H1 (cell line): Measurements from ENCODE around the gene SCP2. TPM values are rescaled to one million over a fixed set of nuclear protein-coding genes. Genes with fewer than 3 reads are reported as not detected.

Experiments
- SP2 ChIP-seq: IDR thresholded peaks from 2 replicates; pipeline ENCODE4 v1.6.1; 2012; ENCODE audit warnings: mild to moderate bottlenecking, low read length, inconsistent platforms
- TCF12 ChIP-seq: IDR thresholded peaks from 2 replicates; pipeline ENCODE4 v1.6.1; 2011; ENCODE audit warnings: low read depth, mild to moderate bottlenecking, low read length
- polyA plus RNA-seq, 7 experiments: library from polyadenylated mRNA; depleted of rRNA in 3 of 7; stranded (reverse) in 5 of 7; unstranded in 2 of 7; fragments of >200 nt in 5 of 7; fragments of 200-250 nt in 2 of 7; gene quantifications; 1 replicate in 5 of 7; 2 replicates in 1 of 7; 4 replicates in 1 of 7; pipeline versions ENCODE4 v1.2.1 to v1.2.3, GENCODE V29; 2011 to 2013; ENCODE audit warnings: missing spikeins in 2 of 7, mixed read lengths in 2 of 7
- total RNA-seq: library from RNA; stranded (reverse); fragmentation: NEBNext Ultra II Directional; extraction: Animal tissue kit (Norgen Biotek cat#: 25700); gene quantifications from 2 replicates; pipeline ENCODE4 v1.2.1, GENCODE V29; 2021

SCP2 gene
- total and polyA plus RNA-seq, 2 of the 8 experiments (the other 6 are each of a cell fraction or from before 2014, with no cell fraction given): 20.9 to 54.3 TPM

- no peak for TF ChIP-seq TCF12
- TF ChIP-seq SP2: no peak
Measured at GRCh38 chr1:52925571-52926005, 1.5 kb upstream of the SCP2 start (continued).
